ENCODE data around the gene FOXN4. TPM values are rescaled to one million over a fixed set of nuclear protein-coding genes. Genes with fewer than 3 reads are reported as not detected.
"Not testable (repeated sequence)": the region's sequence is repeated elsewhere in the genome, so short reads cannot be mapped to it uniquely, and the experiment has no call there.

The FOXN4 gene
- total RNA-seq, 4 donors from 2014 or later = not detected

DNA sequence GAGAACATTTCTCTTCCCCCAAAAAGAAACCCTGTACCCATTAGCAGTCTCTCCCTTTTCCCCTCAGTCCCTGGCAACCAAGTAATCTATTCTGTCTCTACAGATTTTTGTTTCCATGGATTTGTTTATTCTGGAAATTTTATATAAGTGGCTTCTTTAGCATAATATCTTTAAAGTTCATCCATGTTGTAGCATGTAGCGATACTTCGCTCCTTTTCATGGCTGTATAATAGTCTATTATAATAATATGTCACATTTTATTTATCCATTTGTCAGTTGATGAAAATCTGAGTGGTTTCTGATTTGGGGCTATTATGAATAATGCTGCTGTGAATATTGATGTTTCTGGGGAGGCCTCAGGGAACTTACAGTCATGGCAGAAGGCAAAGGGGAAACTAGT, 25.8 kb upstream of the FOXN4 start:
- H3K36me3 ChIP-seq = no peaks in the 10 kb centered on the region
- no peak for TF ChIP-seq POLR2A (IDR thresholded peaks at IDR 0.05)
- TF ChIP-seq, protein P1, sequence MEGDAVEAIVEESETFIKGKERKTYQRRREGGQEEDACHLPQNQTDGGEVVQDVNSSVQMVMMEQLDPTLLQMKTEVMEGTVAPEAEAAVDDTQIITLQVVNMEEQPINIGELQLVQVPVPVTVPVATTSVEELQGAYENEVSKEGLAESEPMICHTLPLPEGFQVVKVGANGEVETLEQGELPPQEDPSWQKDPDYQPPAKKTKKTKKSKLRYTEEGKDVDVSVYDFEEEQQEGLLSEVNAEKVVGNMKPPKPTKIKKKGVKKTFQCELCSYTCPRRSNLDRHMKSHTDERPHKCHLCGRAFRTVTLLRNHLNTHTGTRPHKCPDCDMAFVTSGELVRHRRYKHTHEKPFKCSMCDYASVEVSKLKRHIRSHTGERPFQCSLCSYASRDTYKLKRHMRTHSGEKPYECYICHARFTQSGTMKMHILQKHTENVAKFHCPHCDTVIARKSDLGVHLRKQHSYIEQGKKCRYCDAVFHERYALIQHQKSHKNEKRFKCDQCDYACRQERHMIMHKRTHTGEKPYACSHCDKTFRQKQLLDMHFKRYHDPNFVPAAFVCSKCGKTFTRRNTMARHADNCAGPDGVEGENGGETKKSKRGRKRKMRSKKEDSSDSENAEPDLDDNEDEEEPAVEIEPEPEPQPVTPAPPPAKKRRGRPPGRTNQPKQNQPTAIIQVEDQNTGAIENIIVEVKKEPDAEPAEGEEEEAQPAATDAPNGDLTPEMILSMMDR (IDR thresholded peaks at IDR 0.05) = no peak
- H3K4me3 ChIP-seq = no peak overlapping the region
- no peak overlapping the region for H3K27ac ChIP-seq
- H3K4me1 ChIP-seq = no peaks in the 10 kb centered on the region
- intact Hi-C loops (cut with DNase I) = no loop called here
- H3K9me3 ChIP-seq = no peaks in the 10 kb centered on the region
- WGBS, 2 donors = 95 to 97% methylated on average over 2 of the region's 2 CpGs
- no peak for DNase-seq
- peaks cover 0 to 7% (median 0%) of the 10 kb centered on the region in 4 donors for H3K27me3 ChIP-seq

DNA sequence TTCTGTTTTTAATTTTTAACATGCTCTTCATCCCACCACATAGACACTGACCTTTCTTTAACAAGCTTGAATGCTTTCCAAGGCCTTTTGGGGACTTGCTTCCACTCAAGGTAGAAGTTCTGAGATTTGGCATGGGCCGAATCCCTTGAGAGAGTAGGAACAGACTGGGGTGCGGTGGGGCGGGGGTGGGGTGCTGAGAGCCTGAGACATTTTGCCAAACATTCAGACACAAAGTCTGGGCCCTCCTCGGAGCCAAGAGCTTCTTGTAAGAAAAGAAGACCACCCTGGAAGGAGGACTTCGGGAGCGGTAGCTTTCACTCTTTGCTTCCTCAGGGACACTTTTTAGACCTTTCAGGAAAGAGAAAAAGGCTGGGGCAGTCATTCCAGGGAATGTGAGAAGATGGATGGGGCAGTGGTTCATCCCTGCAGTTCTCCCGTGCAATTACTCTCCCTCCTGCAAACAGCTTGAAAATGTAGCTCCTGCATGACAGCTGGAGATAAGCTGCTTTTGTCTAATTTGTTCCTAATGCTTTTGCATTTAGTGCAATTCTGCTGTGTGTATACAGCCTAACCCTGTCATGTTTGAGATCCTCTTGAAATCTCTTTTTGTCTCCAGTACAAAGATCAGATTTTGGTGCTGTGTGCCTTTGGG, 22.3 kb upstream of the FOXN4 start:
- no peaks in the 10 kb centered on the region for H3K36me3 ChIP-seq
- intact Hi-C loops (cut with DNase I) = no loop called here
- no peak overlapping the region for H3K4me3 ChIP-seq
- no peak overlapping the region for H3K27ac ChIP-seq
- H3K27me3 ChIP-seq = peaks cover 0 to 11% (median 0%) of the 10 kb centered on the region in 4 donors
- TF ChIP-seq, protein P1 (IDR thresholded peaks at IDR 0.05) = no peak
- no peak for TF ChIP-seq POLR2A (IDR thresholded peaks at IDR 0.05)
- DNase-seq = no peak
- H3K4me1 ChIP-seq = no peaks in the 10 kb centered on the region
- 39 to 51% methylated on average over 4 to 6 of the region's 7 CpGs for WGBS, 2 donors
- no peaks in the 10 kb centered on the region for H3K9me3 ChIP-seq

GRCh38 chr12:109330282-109331230, 21.5 kb upstream of the FOXN4 start:
- H3K36me3 ChIP-seq = no peaks in the 10 kb centered on the region
- 87% methylated on average over 16 of the region's 16 CpGs for WGBS, 2 donors
- no peak overlapping the region for H3K27ac ChIP-seq
- TF ChIP-seq, protein P1 (IDR thresholded peaks at IDR 0.05) = no peak
- TF ChIP-seq POLR2A (IDR thresholded peaks at IDR 0.05) = no peak
- H3K4me1 ChIP-seq = no peaks in the 10 kb centered on the region
- no peak overlapping the region for H3K4me3 ChIP-seq
- no peaks in the 10 kb centered on the region for H3K9me3 ChIP-seq
- peaks cover 0 to 11% (median 0%) of the 10 kb centered on the region in 4 donors for H3K27me3 ChIP-seq
- intact Hi-C loops (cut with DNase I) = no loop called here
- DNase-seq = no peak

- H3K4me1 ChIP-seq = no peaks in the 10 kb centered on the region
- H3K27ac ChIP-seq = no peak overlapping the region
- no peaks in the 10 kb centered on the region for H3K36me3 ChIP-seq
- TF ChIP-seq, protein P1 (IDR thresholded peaks at IDR 0.05) = no peak
- no peak for TF ChIP-seq POLR2A (IDR thresholded peaks at IDR 0.05)
- WGBS, 2 donors = 52 to 60% methylated on average over 7 of the region's 7 CpGs
- H3K4me3 ChIP-seq = no peak overlapping the region
- intact Hi-C loops (cut with DNase I) = no loop called here
- H3K27me3 ChIP-seq = peaks cover 0 to 11% (median 0%) of the 10 kb centered on the region in 4 donors
- DNase-seq = no peak
- H3K9me3 ChIP-seq = no peaks in the 10 kb centered on the region
Observed at GRCh38 chr12:109329686-109330085, 20.6 kb upstream of the FOXN4 start.

DNA sequence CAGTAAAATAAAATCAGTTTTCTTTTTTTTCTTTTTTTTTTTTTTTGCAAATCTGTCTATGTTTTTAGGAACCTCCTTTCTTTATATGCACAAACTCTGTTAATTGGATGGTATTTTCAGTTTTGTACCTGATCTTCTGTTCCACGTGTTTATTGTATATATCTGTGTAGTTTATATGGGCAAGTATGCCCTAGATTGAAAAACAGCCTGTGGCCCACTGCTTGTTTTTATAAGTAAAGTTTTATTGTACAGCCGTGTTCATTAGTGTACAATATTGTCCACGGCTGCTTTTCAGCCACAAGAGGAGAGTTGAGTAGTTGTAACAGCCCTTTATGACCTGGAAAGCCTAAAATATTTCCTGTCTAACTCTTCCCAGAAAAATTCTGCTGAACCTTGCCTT, 19.9 kb upstream of the FOXN4 start:
- Histone ChIP-seq H3K27me3 (peaks cover 0 to 14% (median 0%) of the 10 kb centered on the region in 4 donors), H3K4me1 (no peaks in the 10 kb centered on the region), H3K4me3 (no peak overlapping the region), H3K9me3 (no peaks in the 10 kb centered on the region), H3K36me3 (no peaks in the 10 kb centered on the region), H3K27ac (no peak overlapping the region)
- no peak for DNase-seq
- intact Hi-C loops (cut with DNase I) = no loop called here
- WGBS, 2 donors = 79 to 84% methylated on average over 3 of the region's 3 CpGs
- TF ChIP-seq POLR2A (IDR thresholded peaks at IDR 0.05) = no peak
- TF ChIP-seq, protein P1 (IDR thresholded peaks at IDR 0.05) = no peak

- H3K4me3 ChIP-seq; DNase-seq; H3K4me1 ChIP-seq; H3K36me3 ChIP-seq; intact Hi-C loops (cut with DNase I); H3K27ac ChIP-seq; H3K9me3 ChIP-seq: not testable (repeated sequence)
- WGBS, 2 donors = 70 to 83% methylated on average over 3 to 8 of the region's 8 CpGs
- H3K27me3 ChIP-seq = peaks cover 0 to 60% (median 0%) of the 10 kb centered on the region in 4 donors
Observed at GRCh38 chr12:109321294-109321693, 12.2 kb upstream of the FOXN4 start.
